Endothelial cell of umbilical vein (primary cell): Measurements from ENCODE around the gene BMP8B. TPM values are rescaled to one million over a fixed set of nuclear protein-coding genes. Genes with fewer than 3 reads are reported as not detected.
A peak's percentile ranks its signal among the peaks of the same experiment; 100 is the strongest.

Experiments used
- BruUV-seq: library from RNA; stranded (reverse); fragments of 400-500 nt; replicated peaks from 2 replicates; lab custom pipeline; 2021; lab: Mats Ljungman, UMichigan
- CTCF ChIA-PET: fragments of 300-600, 350-600 bp; sonication (Branson Sonifier 250); formaldehyde crosslinking; loops from one replicate; lab custom pipeline; 2021; ENCODE audit warnings: antibody characterized with exemption, inconsistent platforms; lab: Charles Lee
- POLR2A ChIA-PET: fragments of 300-600, 350-600 bp; sonication (Branson Sonifier 250); formaldehyde crosslinking; loops from one replicate; lab custom pipeline; 2021; ENCODE audit warnings: antibody characterized with exemption, inconsistent platforms; lab: Charles Lee
- DNase-seq: peaks from one replicate; pipeline ENCODE4 v3.0.0-alpha.2; 2011; ENCODE audit warnings: low read depth, low spot score
- FAIRE-seq: peaks from 2 replicates; lab custom pipeline; 2011; peaks lifted over from hg19 to GRCh38; lab: Jason Lieb, UNC
- H2AFZ ChIP-seq: 2 replicates; pipeline ENCODE4 v1.6.0; 2012; ENCODE audit warnings: low read depth, low read length, control low read depth, inconsistent platforms
- H3K27ac ChIP-seq: 2 replicates; pipeline ENCODE4 v1.5.1; 2011; ENCODE audit warnings: low read depth, mild to moderate bottlenecking, control low read depth, low read length, moderate library complexity; ENCODE audit not compliant: insufficient read depth
- H3K27me3 ChIP-seq, 2 experiments: 2 replicates each; pipeline versions ENCODE4 v1.6.0 to v1.6.1; 2011; ENCODE audit warnings: low read length in 2 of 2, mixed read lengths in 1 of 2; ENCODE audit not compliant: control insufficient read depth in 2 of 2, insufficient read depth in 2 of 2
- H3K36me3 ChIP-seq, 2 experiments: 2 replicates in 1 of 2; 3 replicates in 1 of 2; pipeline ENCODE4 v1.5.1; 2011; ENCODE audit warnings: low read length in 2 of 2, mild to moderate bottlenecking in 1 of 2, moderate library complexity in 1 of 2; ENCODE audit not compliant: control insufficient read depth in 2 of 2, insufficient read depth in 2 of 2; ENCODE audit errors: extremely low read depth in 1 of 2
- H3K4me1 ChIP-seq: 3 replicates; pipeline ENCODE4 v1.5.1; 2011; ENCODE audit warnings: mild to moderate bottlenecking, low read length; ENCODE audit not compliant: control insufficient read depth, insufficient read depth; ENCODE audit errors: extremely low read depth
- H3K4me2 ChIP-seq: 2 replicates; pipeline ENCODE4 v1.6.1; 2011; ENCODE audit warnings: low read length, control low read depth, mixed read lengths; ENCODE audit not compliant: insufficient read depth
- H3K4me3 ChIP-seq, 3 experiments: fragments of 200-600 bp in 1 of 3; sonication (generic), shearing (Covaris generic) in 1 of 3; replicated peaks in 1 of 3; 2 replicates each; pipeline ENCODE4 v1.5.1; 2011 to 2016; ENCODE audit warnings: control low read depth in 3 of 3, low read length in 3 of 3, mild to moderate bottlenecking in 2 of 3, inconsistent platforms in 1 of 3, low read depth in 1 of 3, moderate library complexity in 1 of 3; ENCODE audit not compliant: insufficient read depth in 1 of 3
- H3K79me2 ChIP-seq: 2 replicates; pipeline ENCODE4 v1.6.0; 2012; ENCODE audit warnings: low read length, inconsistent platforms; ENCODE audit not compliant: control insufficient read depth, insufficient read depth
- H3K9ac ChIP-seq: replicated peaks from 2 replicates; pipeline ENCODE3; 2011; ENCODE audit warnings: low read length, control low read depth; ENCODE audit not compliant: insufficient read depth; ENCODE audit errors: extremely low read depth
- H3K9me1 ChIP-seq: replicated peaks from 3 replicates; pipeline ENCODE4 v1.6.0; 2011; ENCODE audit warnings: mild to moderate bottlenecking, low read length; ENCODE audit not compliant: control insufficient read depth, insufficient read depth; ENCODE audit errors: extremely low read depth
- H3K9me3 ChIP-seq: replicated peaks from 2 replicates; pipeline ENCODE4 v1.5.1; 2012; ENCODE audit warnings: low read length, inconsistent platforms; ENCODE audit not compliant: control insufficient read depth, insufficient read depth
- H4K20me1 ChIP-seq: replicated peaks from 2 replicates; pipeline ENCODE3; 2011; ENCODE audit warnings: mild to moderate bottlenecking, low read length; ENCODE audit not compliant: control insufficient read depth, insufficient read depth; ENCODE audit errors: extremely low read depth
- EZH2 ChIP-seq: IDR thresholded peaks from 2 replicates; pipeline ENCODE4 v1.6.1; 2012; ENCODE audit warnings: borderline replicate concordance, low read depth, mild to moderate bottlenecking, moderate library complexity, low read length, inconsistent platforms; ENCODE audit not compliant: severe bottlenecking
- FOS ChIP-seq: IDR thresholded peaks from 2 replicates; pipeline ENCODE4 v1.6.1; 2011; ENCODE audit warnings: mild to moderate bottlenecking, low read length, moderate library complexity, borderline replicate concordance; ENCODE audit not compliant: insufficient read depth
- GATA2 ChIP-seq: IDR thresholded peaks from 2 replicates; pipeline ENCODE4 v1.7.0; 2011; ENCODE audit warnings: low read depth, mild to moderate bottlenecking, moderate library complexity, mixed read lengths, low read length; ENCODE audit not compliant: insufficient read length, insufficient read depth
- JUN ChIP-seq: IDR thresholded peaks from 2 replicates; pipeline ENCODE4 v1.6.1; 2011; ENCODE audit warnings: borderline replicate concordance, low read depth; ENCODE audit not compliant: insufficient read length, insufficient read depth
- MAX ChIP-seq: IDR thresholded peaks from 2 replicates; pipeline ENCODE4 v1.6.1; 2011; ENCODE audit not compliant: insufficient read depth, insufficient read length
- MYC ChIP-seq: IDR thresholded peaks from one replicate; pipeline ENCODE4 v1.6.1; 2011; ENCODE audit warnings: mild to moderate bottlenecking, low read depth, low read length
- POLR2A ChIP-seq: IDR thresholded peaks from 2 replicates; pipeline ENCODE4 v1.6.1; 2012; ENCODE audit warnings: low read depth, mild to moderate bottlenecking, control low read depth, low read length
- POLR2AphosphoS5 ChIP-seq: IDR thresholded peaks from 2 replicates; pipeline ENCODE4 v1.6.1; 2012; ENCODE audit warnings: low read depth, mild to moderate bottlenecking, control low read depth, low read length, moderate library complexity; ENCODE audit not compliant: insufficient read depth
- dilution Hi-C: fragments of 300-500 bp; cut with MboI; formaldehyde crosslinking; loops from one replicate; pipeline ENCODE4 v1.15.0; 2019; ENCODE audit warnings: low sequenced_read_pairs; ENCODE audit not compliant: extremely low pct_ligation_motif_present
- intact Hi-C: fragments of 100-400 bp; cut with micrococcal nuclease; formaldehyde crosslinking; loops from one replicate; pipeline ENCODE4 v1.10.0; 2022
- polyA plus RNA-seq, 4 experiments: library from polyadenylated mRNA; depleted of rRNA in 3 of 4; stranded (reverse) in 3 of 4; unstranded in 1 of 4; fragments of >200 nt; gene quantifications; 2 replicates each; pipeline versions ENCODE4 v1.2.1 to v1.2.3, GENCODE V29; 2011 to 2012; ENCODE audit warnings: missing spikeins in 1 of 4
- total RNA-seq: library from RNA; stranded (reverse); gene quantifications from 2 replicates; pipeline ENCODE4 v1.2.3, GENCODE V29; 2021
- TF ChIP-seq, protein P1 (sequence below), 2 donors: IDR thresholded peaks; 1 replicate in 1 of 2; 2 replicates in 1 of 2; pipeline ENCODE4 v1.5.1; 2011; ENCODE audit warnings: low read length in 2 of 2, mild to moderate bottlenecking in 2 of 2, moderate library complexity in 2 of 2, control low read depth in 1 of 2, inconsistent platforms in 1 of 2, low read depth in 1 of 2; ENCODE audit not compliant: insufficient read depth in 1 of 2; ENCODE audit errors: extremely low read depth in 1 of 2

BMP8B gene
- total and polyA plus RNA-seq, 2 donors (not counting 3 experiments of a cell fraction or from before 2014, with no cell fraction given): 0.07 TPM; not detected in 1

DNA sequence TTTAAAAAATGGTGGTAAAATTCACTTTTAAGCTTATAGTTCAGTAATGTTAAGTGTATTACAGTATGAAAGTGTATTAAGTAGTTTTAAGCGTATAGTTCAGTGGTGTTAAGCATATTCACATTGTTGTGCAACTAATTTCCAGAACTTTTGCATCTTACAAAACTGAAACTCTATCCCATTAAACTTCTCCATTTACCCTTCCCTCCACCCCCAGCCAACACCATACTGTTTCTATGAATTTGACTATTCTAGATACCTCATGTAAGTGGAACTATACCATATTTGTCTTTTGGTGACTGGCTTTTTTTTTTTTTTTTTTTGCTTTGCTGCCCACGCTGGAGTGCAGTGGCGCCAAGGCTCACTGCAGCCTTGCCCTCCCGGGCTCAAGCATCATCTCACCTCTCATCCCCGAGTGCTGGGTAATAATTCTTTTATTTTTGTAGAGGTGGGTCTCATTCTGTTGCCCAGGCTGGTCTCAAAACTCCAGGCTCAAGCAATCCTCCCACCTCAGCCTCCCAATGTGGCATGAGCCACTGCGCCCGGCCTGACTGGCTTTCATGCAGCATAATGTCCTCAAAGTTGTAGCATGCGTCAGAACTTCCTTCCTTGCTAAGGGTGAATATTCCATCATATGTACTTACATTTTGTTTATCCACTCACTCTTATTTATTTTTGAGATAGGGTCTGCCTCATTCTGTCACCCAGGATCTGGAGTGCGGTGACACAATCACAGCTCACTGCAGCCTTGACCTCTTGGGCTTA, 45.1 kb upstream of the BMP8B start:
- H3K36me3 ChIP-seq: peaks cover 2 to 5% of the 10 kb centered on the region in 2 experiments
- no peaks in the 10 kb centered on the region for H4K20me1 ChIP-seq
- FAIRE-seq (peak; percentile 18), DNase-seq (no peak)
- H3K4me3 ChIP-seq: no peak overlapping the region
- dilution Hi-C loops: no loop called here
- CTCF ChIA-PET: interaction anchor here (1.0 kb wide), 1 partner anchor 69 kb away, joined by 4 read pairs; no protein-coding TSS in a partner anchor
- POLR2A ChIA-PET: no interaction called here
- H3K9me3 ChIP-seq: no peaks in the 10 kb centered on the region
- H3K4me1 ChIP-seq: no peaks in the 10 kb centered on the region
- H3K4me2 ChIP-seq: no peak overlapping the region
- intact Hi-C loops: no loop called here
- no peaks in the 10 kb centered on the region for H3K79me2 ChIP-seq
- no peak overlapping the region for H2AFZ ChIP-seq
- H3K27ac ChIP-seq: no peak overlapping the region
- H3K9me1 ChIP-seq: no peaks in the 10 kb centered on the region
- no peaks in the 10 kb centered on the region for H3K27me3 ChIP-seq
- TF ChIP-seq MYC (no peak), POLR2A (no peak), MAX (no peak), GATA2 (no peak), FOS (no peak), EZH2 (no peak), JUN (no peak), POLR2AphosphoS5 (no peak)
- TF ChIP-seq, protein P1, sequence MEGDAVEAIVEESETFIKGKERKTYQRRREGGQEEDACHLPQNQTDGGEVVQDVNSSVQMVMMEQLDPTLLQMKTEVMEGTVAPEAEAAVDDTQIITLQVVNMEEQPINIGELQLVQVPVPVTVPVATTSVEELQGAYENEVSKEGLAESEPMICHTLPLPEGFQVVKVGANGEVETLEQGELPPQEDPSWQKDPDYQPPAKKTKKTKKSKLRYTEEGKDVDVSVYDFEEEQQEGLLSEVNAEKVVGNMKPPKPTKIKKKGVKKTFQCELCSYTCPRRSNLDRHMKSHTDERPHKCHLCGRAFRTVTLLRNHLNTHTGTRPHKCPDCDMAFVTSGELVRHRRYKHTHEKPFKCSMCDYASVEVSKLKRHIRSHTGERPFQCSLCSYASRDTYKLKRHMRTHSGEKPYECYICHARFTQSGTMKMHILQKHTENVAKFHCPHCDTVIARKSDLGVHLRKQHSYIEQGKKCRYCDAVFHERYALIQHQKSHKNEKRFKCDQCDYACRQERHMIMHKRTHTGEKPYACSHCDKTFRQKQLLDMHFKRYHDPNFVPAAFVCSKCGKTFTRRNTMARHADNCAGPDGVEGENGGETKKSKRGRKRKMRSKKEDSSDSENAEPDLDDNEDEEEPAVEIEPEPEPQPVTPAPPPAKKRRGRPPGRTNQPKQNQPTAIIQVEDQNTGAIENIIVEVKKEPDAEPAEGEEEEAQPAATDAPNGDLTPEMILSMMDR (IDR thresholded peaks at IDR 0.05; ENCODE audit: extremely low read depth in 1 of 2, insufficient read depth in 1 of 2, low read depth in 1 of 2, low read length in 2 of 2): no peak
- no peak overlapping the region for H3K9ac ChIP-seq
- no TSS peak for BruUV-seq
